Measurements from ENCODE around the gene SLC9A1. TPM values are rescaled to one million over a fixed set of nuclear protein-coding genes. Genes with fewer than 3 reads are reported as not detected.

SLC9A1 gene
- total RNA-seq, 1 experiment from 2014 or later, result 22.5 TPM

- Mint-ChIP-seq H3K36me3 (no peaks in the 10 kb centered on the region), H3K27ac (no peak overlapping the region), H3K9me3 (no peaks in the 10 kb centered on the region), H3K27me3 (ENCODE audit: low read depth) (no peaks in the 10 kb centered on the region), H3K4me3 (no peak overlapping the region), H3K4me1 (no peaks in the 10 kb centered on the region)
- TF ChIP-seq FOXP4 (CRISPR knock-in tag; IDR thresholded peaks at IDR 0.05), result no peak
- no peak for TF ChIP-seq ERG (CRISPR knock-in tag; IDR thresholded peaks at IDR 0.05)
- no peak for TF ChIP-seq FOXK1 (CRISPR knock-in tag; IDR thresholded peaks at IDR 0.05)
- TF ChIP-seq NFATC4 (CRISPR knock-in tag; IDR thresholded peaks at IDR 0.05), result no peak
- TF ChIP-seq USF2 (CRISPR knock-in tag; IDR thresholded peaks at IDR 0.05), result no peak
- TF ChIP-seq ATF1 (CRISPR knock-in tag; IDR thresholded peaks at IDR 0.05), result no peak
- no peak for TF ChIP-seq IRF1 (CRISPR knock-in tag; IDR thresholded peaks at IDR 0.05)
- no peak for TF ChIP-seq NFE2L1 (CRISPR knock-in tag; IDR thresholded peaks at IDR 0.05)
- no peak for TF ChIP-seq CREM (CRISPR knock-in tag; IDR thresholded peaks at IDR 0.05)
- TF ChIP-seq ZNF671 (CRISPR knock-in tag; IDR thresholded peaks at IDR 0.05), result no peak
- TF ChIP-seq ZSCAN18 (CRISPR knock-in tag; IDR thresholded peaks at IDR 0.05), result no peak
- ChIA-PET CTCF (interaction anchor here (0.7 to 1.2 kb wide), 4 partner anchors 31 to 301 kb away, joined by 3 to 5 read pairs (median 4); no protein-coding TSS in a partner anchor), POLR2A (no interaction called here)
- ATAC-seq, result no peak
- no peak for DNase-seq (ENCODE audit: low spot score)
These were observed 77.0 kb downstream of the SLC9A1 start for GRCh38 chr1:27077968-27078367.

- CTCF ChIA-PET, result interaction anchor here (1.2 kb wide), 3 partner anchors 31 to 79 kb away, joined by 3 to 5 read pairs (median 5); no protein-coding TSS in a partner anchor
- Mint-ChIP-seq H3K27me3 (ENCODE audit: low read depth) (no peaks in the 10 kb centered on the region), H3K4me1 (no peaks in the 10 kb centered on the region), H3K4me3 (no peak overlapping the region), H3K27ac (no peak overlapping the region), H3K9me3 (no peaks in the 10 kb centered on the region), H3K36me3 (no peaks in the 10 kb centered on the region)
- ATAC-seq (no peak), DNase-seq (ENCODE audit: low spot score) (no peak)
- TF ChIP-seq ZNF138 (CRISPR knock-in tag; conservative IDR thresholded peaks at IDR 0.05) (no peak), ZNF532 (CRISPR knock-in tag; IDR thresholded peaks at IDR 0.05; ENCODE audit: borderline replicate concordance) (no peak), CBFB (CRISPR knock-in tag; IDR thresholded peaks at IDR 0.05; ENCODE audit: low read depth) (no peak), USF2 (CRISPR knock-in tag; IDR thresholded peaks at IDR 0.05) (no peak), AFF4 (CRISPR knock-in tag; IDR thresholded peaks at IDR 0.05; ENCODE audit: borderline replicate concordance) (no peak)
- POLR2A ChIA-PET, result no interaction called here
These were observed 78.1 kb downstream of the SLC9A1 start for GRCh38 chr1:27076803-27077202.
